ENCODE data around the gene SIX2. TPM values are rescaled to one million over a fixed set of nuclear protein-coding genes. Genes with fewer than 3 reads are reported as not detected.
A peak's percentile ranks its signal among the peaks of the same experiment; 100 is the strongest.

SIX2 gene
- total and polyA plus RNA-seq, 4 donors = not detected

DNA sequence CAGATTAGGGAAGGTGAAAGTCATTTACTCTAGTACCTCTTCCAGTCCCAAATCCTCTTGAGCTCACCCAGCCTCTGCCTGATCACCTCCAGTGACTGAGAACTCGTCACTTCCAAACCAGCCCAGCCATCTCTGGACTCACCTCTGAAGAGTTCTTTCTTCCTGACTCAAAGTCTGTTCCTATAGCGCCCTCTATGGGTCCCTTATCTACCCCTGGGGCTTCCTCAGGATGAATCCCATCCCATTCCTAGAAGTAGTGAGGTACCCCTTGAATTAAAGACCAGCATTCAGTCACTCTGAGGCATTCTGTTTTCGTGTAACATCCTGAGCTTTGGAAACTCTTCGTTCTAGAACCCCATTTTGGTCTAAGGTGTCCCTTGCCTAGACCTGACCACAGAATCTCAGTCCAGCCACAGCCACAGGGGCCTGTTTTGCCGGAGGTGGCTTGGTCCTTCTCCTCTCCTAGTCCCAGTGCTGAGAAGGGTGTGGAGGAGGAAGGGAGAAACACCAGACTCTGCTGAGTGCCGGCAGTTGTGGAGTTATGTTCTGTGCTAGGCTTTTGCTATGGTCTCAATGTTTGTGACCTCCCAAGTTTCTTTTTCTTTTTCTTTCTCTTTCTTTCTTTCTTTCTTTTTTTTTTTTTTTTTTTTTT, 35.1 kb downstream of the SIX2 start:
- Histone ChIP-seq H3K9me3 (ENCODE audit: control insufficient read depth in 4 of 4, low read length in 3 of 4) (no peaks in the 10 kb centered on the region), H3K27ac (ENCODE audit: low read depth in 1 of 2, low read length in 2 of 2) (no peak overlapping the region), H3K36me3 (ENCODE audit: control insufficient read depth in 4 of 4, insufficient read depth in 3 of 4, low read depth in 1 of 4, low read length in 3 of 4) (no peaks in the 10 kb centered on the region), H3K4me1 (ENCODE audit: control insufficient read depth in 4 of 4, insufficient read depth in 4 of 4, low read length in 3 of 4) (no peaks in the 10 kb centered on the region), H3K4me3 (ENCODE audit: low read depth in 1 of 3, low read length in 3 of 3) (no peak overlapping the region), H3K27me3 (ENCODE audit: control insufficient read depth in 4 of 4, insufficient read depth in 4 of 4, low read length in 3 of 4) (peaks cover 0 to 3% (median under 1%) of the 10 kb centered on the region in 4 donors), H3K9ac (ENCODE audit: low read depth in 1 of 2, low read length in 2 of 2) (no peak overlapping the region)
- WGBS = 55% methylated on average over 6 of the region's 6 CpGs
- DNase-seq (ENCODE audit: low spot score) = no peak
- no peak for TF ChIP-seq FOXA2 (IDR thresholded peaks at IDR 0.05)
- TF ChIP-seq RAD21 (IDR thresholded peaks at IDR 0.05) = peak in 1 of 2 donors; percentile 31
- TF ChIP-seq NR2F2 (IDR thresholded peaks at IDR 0.05) = no peak
- no peak for TF ChIP-seq FOXA1 (IDR thresholded peaks at IDR 0.05)
- no peak for TF ChIP-seq ZBTB33 (IDR thresholded peaks at IDR 0.05)
- TF ChIP-seq YY1 (IDR thresholded peaks at IDR 0.05) = no peak

- H3K9me3 ChIP-seq (ENCODE audit: control insufficient read depth in 4 of 4, low read length in 3 of 4) = no peaks in the 10 kb centered on the region
Observed at GRCh38 chr2:44972771-44973535, 36.3 kb downstream of the SIX2 start.

More at GRCh38 chr2:44972771-44973535, 36.3 kb downstream of the SIX2 start:
- Histone ChIP-seq H3K4me1 (ENCODE audit: control insufficient read depth in 4 of 4, insufficient read depth in 4 of 4, low read length in 3 of 4) (no peaks in the 10 kb centered on the region), H3K27me3 (ENCODE audit: control insufficient read depth in 4 of 4, insufficient read depth in 4 of 4, low read length in 3 of 4) (peaks cover 0 to 3% (median 0%) of the 10 kb centered on the region in 4 donors), H3K9ac (ENCODE audit: low read depth in 1 of 2, low read length in 2 of 2) (no peak overlapping the region), H3K27ac (ENCODE audit: low read depth in 1 of 2, low read length in 2 of 2) (no peak overlapping the region), H3K4me3 (ENCODE audit: low read depth in 1 of 3, low read length in 3 of 3) (no peak overlapping the region), H3K36me3 (ENCODE audit: control insufficient read depth in 4 of 4, insufficient read depth in 3 of 4, low read depth in 1 of 4, low read length in 3 of 4) (no peaks in the 10 kb centered on the region)
- no peak for DNase-seq (ENCODE audit: low spot score)
- WGBS = 21% methylated on average over 11 of the region's 11 CpGs
- TF ChIP-seq ZBTB33 (IDR thresholded peaks at IDR 0.05) (no peak), FOXA1 (IDR thresholded peaks at IDR 0.05) (no peak), TAF1 (conservative IDR thresholded peaks at IDR 0.05) (no peak), RAD21 (IDR thresholded peaks at IDR 0.05) (no peak), FOXA2 (IDR thresholded peaks at IDR 0.05) (no peak), YY1 (IDR thresholded peaks at IDR 0.05) (no peak), REST (IDR thresholded peaks at IDR 0.05) (no peak), NR2F2 (IDR thresholded peaks at IDR 0.05) (no peak)
